ENCODE results near the gene LRP8.
A peak's percentile ranks its signal among the peaks of the same experiment; 100 is the strongest.
"Not testable (repeated sequence)": the region's sequence is repeated elsewhere in the genome, so short reads cannot be mapped to it uniquely, and the experiment has no call there.

Gene LRP8

GRCh38 chr1:53303243-53303642, 24.6 kb downstream of the LRP8 start:
- DNase-seq = no peak

- DNase-seq = no peak
Observed at GRCh38 chr1:53299233-53299632, 28.6 kb downstream of the LRP8 start.

- DNase-seq = no peak
Observed at GRCh38 chr1:53298045-53298637, 29.7 kb downstream of the LRP8 start.

DNA sequence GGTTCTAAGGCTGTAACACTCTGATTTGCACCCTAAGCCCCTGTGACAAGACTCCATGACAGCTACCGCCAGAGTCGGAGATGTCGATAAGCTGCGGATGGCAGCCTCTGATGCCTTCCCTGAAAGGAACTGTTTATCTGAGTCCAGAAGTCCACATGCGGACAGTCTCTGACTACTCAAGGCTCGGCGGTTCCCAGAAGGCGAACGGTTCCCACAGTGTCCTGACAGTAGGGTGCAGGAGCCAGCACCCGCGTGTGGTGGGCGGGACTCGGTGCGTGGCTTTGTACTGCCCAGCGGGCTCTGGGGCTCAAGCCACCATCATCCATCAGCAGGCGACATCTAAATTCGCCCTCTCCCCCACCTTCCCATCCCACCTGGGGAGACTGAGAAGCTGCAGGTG, 30.7 kb downstream of the LRP8 start:
- no peak for DNase-seq

DNA sequence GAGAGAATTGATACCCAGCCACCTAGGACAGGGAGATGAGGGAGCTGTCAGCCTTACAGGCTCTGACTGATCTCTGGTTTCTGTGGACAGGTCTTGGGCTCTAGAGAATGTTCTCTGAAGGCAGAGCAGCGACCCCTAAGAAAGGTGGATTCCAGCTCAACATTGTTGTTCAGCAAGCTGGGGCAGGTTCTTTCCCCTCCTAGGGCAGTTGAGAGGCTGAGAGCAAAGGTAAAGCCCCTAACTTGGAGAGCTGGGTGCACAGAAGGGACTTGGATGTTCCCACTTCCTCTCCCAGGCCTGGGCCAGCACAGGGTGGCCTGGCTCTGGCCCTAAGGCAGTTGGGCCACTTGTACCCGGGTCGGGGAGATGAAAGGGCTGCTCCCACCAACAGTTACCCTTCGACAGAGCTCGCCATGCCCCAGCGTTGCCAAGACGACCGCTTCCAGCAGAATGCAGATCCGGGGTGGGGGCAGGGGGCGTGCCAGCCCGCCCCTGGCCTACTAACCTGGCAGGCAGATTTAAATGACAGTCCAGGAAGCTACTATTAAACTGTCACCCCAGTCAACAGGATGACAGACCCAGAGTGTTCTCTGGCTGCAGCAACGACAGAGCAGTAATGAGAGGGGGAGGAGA, 31.6 kb downstream of the LRP8 start:
- DNase-seq = no peak

- peak; percentile 20 for DNase-seq
Observed at GRCh38 chr1:53295726-53296116, 32.1 kb downstream of the LRP8 start.

DNA sequence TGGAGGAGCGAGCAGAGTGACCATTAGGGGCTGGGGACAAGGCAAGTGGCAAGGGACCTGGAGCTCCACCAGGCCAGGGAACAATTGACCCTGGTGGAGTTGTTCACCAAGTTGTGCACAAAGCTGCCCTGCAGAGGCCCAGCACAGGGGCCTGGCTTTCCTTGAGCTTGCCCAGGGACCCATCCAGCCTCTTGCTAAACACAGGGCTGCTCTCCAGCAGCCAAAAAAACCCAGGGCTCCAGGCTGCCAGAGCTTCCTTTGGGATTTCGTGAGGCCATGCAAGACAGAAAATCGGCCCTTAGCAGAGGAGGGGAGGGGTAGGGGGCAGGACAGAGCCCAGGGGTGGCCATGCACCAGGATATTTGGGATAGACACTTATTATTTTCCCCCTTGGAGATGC, 32.6 kb downstream of the LRP8 start:
- DNase-seq = no peak

GRCh38 chr1:53294567-53294966, 33.3 kb downstream of the LRP8 start:
- no peak for DNase-seq

DNA sequence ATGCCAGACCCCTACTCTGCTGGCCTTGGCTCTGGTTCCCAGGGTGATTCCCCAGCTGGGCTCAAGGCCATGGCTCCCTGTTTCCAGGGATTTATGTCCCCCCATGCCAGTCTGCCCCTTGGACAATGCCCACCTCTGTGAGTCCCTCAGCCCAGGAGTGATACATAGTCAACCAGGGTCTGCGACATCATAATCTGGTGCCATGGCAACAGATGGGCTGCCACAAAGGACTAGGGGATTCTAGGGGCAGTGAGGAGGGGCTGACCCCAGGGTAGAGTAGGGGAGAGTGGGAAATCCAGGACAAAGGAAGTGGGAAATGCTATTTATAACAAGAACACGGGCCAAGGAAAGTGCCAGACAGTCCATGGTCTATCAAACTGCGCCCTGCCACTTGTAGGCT, 33.8 kb downstream of the LRP8 start:
- DNase-seq = no peak

- DNase-seq = no peak
Observed at GRCh38 chr1:53293123-53293522, 34.7 kb downstream of the LRP8 start.

DNA sequence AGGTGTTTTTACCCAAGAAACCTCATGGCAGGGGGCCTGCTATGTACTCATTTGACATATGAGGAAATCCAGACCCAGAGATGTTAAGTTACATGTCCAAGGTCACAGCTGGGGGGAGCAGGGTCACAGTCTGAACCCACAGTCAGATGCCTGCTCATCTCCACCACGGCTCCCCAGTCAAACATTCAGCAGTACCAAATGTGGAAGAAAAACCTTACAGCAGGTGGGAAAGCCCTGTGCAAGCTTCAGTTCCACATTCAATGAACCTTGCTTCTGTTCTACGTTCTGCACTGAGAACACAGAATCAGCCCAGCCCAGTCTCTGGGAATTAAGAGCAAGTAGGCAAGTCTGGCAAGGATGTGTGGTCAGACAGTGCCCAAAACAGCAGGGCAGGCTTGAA, 35.2 kb downstream of the LRP8 start:
- DNase-seq = no peak

GRCh38 chr1:53291574-53291973, 36.3 kb downstream of the LRP8 start:
- DNase-seq = no peak

DNA sequence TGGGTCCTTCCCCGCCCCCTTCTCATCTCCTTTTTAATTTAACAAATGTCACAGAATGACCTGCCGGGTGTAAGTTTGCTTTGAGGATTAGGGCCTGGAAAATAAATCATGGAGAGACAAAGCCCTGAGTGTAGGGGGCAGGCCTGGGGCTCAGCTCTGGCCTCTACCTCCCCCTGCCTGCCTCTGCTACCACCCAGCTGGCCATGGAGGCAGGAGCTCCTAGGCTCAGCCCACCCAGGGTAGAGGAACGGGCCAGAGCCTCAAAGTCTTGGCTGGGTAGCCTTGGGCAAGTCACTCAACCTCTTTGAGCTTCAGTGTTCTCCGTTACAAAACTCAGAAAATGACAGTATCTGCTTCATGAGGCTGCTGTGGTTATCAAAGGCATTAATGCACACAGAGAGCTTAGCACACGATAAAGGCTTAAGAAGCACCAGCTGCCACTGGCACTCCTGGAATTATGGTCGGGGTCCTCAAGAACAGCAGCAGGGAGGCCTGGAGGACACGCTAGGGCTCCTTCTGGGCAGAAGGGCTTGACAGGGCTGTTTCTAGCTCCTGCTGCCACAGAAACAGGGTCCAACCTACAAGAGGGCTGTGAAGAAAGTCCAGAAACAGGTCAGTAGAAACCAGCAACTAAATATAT, 39.0 kb downstream of the LRP8 start:
- DNase-seq = no peak

DNA sequence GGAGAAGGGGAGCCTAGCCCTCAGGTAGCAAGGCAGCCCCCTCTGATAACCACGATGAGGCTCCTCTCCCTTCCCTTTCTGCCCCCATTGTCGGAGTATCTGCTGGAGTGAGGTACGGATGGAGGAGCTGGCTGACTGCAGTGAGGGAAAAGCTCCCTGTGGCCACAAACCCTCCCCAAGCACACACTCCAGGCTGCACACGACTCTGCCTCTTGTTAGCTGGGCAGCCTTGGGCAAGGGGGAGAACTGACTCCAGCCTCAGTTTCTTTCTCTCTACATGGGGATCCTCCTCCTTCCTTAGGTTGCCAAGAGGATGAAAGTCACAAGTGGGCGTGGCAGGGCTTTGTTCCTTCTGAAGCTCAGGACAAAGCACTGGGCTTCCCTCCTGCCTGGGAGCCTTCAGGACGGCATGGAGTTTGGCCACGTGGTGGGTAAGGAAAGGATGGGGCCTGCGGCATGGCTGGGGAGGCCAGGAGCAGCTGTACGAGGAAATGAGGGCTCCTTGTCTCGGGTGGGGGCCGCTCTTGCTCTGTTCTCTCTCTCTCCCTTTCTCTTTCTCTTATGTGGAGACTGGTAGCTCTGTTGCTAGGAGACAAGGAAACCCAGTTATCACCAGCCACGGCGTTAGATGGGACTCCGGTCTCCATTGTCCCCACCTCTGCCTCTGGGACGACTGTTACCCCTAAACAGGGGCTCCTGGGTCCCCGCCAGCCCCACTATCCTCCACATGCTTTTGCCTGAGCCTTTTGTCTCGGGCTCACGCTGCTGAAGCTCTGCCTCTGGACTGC, 39.7 kb downstream of the LRP8 start:
- DNase-seq = no peak

DNA sequence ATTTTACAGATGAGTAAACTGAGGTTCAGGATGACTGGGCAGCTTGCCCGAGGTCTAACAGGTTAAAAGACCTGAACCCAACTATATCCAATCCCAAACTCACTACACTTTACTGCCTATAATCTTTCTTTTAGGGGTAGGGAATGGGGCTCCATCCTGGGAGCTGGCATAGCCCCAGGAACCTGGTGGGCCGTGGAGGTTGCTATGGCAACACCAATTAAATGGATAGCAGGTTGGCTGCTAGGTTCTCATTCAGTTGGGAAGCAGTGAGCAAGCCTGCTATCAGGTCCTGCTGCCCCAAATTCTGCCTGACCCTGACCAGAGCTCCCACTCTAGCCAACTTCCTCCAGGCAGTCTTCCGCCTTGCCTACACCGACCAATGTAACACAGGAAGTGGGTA, 40.9 kb downstream of the LRP8 start:
- DNase-seq = peak; percentile 65

- no peak for DNase-seq
Observed at GRCh38 chr1:53285969-53286760, 41.7 kb downstream of the LRP8 start.

DNA sequence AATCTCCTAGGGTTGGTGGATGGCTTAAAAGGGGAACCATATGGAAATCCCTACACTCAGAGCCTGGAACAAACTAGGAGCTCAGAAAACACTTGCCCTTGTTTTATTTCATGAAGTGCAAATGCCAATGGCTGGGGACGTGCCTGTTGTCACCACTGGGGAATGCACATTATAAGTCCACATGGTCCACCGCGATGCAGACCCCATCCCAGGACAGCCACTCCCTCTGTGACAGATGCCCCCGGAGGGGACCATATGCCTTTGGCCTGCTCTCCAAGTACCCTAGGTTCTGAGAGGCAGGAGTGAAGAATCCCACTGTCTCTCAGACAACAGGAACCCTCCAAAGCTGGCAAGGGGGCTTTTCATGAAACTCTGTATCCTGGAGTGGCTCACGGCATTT, 42.3 kb downstream of the LRP8 start:
- no peak for DNase-seq

DNA sequence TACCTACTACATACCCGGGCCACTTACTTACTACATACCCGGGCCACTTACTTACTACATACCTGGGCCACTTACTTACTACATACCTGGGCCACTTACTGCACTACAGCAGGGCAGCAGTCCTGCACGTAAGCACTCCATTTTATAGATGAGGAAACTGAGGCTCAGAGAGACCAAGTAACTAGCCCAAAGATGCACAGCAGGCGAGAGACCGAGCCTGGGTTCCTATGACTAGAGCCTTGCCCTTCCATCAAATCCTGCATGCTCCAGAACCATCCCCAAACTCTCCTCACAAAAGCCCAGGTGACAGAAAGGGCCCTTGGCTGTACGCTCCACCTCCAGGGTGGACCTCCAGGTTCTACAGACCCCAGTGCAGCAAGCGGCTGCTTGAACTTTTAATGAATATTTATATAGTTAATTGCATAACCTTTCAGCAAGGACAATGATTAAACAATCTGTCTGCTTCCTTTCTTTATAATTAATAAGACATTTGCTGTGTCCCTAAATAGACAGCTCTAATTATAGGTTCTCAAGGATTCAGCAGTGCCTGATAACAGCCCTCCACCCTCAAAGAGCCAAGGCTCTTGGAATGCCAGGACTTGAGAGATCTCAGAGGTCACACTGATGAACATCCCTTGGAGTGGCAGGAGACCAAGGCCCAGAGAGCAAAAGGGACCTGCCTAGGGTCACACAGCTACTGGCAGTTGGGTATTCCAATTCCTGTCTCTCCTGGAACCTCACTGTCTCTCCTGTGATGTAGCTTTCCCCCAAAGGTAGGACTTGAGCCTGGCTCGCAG, 43.4 kb downstream of the LRP8 start:
- no peak for DNase-seq

DNA sequence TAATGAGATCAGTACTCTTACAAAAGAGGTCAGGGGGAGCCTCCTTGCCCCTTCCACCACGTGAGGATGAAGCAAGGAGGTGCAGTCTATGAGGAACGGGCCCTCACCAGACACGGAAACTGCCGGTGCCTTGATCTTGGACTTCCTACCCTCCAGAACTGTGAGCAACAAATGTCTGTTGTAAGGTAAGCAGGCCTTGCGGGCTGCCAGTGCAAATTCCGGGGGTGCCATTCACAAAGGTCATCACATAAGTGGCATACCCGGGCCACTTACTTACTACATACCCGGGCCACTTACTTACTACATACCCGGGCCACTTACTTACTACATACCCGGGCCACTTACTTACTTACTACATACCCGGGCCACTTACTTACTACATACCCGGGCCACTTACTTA, 44.7 kb downstream of the LRP8 start:
- not testable (repeated sequence) for DNase-seq

DNA sequence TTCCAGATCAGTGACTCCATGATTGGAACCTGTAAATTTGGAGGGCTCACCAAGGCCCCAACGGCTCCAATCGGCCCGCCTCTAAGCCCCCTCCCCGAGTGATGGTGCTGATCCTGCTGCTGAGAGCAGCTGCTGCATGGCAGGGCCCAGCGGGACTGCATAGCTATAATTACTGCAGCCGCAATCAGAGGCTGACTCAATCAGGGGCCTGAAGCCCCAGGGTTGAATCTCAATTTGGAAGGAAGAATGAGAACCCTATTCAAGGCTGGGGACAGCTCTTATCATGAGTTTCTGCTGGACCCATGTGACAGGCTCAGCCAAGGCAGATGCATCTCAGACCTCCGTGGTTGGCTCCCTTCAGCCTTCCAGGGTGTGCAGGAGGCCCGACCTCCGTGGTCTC, 46.7 kb downstream of the LRP8 start:
- DNase-seq = peak; percentile 22

DNA sequence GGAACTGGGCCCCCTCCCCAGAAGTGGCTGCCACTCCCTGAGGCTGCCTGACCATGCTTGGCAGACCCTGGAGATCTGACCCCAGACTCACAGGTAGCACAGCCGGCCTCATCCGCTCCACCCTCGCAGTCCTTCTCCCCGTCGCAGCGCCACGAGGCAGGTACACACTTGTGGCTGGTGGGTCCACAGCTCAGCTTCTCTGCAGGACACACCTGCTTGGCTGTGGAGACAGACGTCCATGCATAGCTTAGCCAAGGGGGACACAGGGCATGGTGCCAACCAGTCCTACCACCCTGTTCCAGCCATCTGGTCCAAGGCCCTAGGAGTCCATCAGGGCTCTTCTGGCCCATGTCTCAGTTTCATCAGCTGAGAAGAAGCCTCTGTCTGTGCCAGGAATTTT, 47.4 kb downstream of the LRP8 start:
- DNase-seq = no peak
